CD4-positive, CD25-positive, alpha-beta regulatory T cell (primary cell): Measurements from ENCODE around the gene ZNF19. TPM values are rescaled to one million over a fixed set of nuclear protein-coding genes. Genes with fewer than 3 reads are reported as not detected.

ENCODE experiments used
- ATAC-seq, 2 donors: fragments of 150-1000 bp; cut with Tn5 transposase; one replicate each; pipeline ENCODE4 v1.10.0; 2021; ENCODE audit warnings: low read depth in 2 of 2, moderate number of reproducible peaks in 2 of 2, moderate library complexity in 1 of 2
- DNase-seq, 3 donors: peaks; one replicate each; pipeline versions ENCODE4 v3.0.0 to v3.0.0-alpha.2; 2012 to 2022; ENCODE audit warnings: mixed read lengths in 1 of 3
- H3K27ac ChIP-seq: one replicate; pipeline ENCODE4 v1.7.0; 2013; ENCODE audit warnings: mild to moderate bottlenecking, low read length; ENCODE audit not compliant: insufficient read depth, poor library complexity, severe bottlenecking
- H3K27me3 ChIP-seq: one replicate; pipeline ENCODE4 v1.7.0; 2013; ENCODE audit warnings: low read length; ENCODE audit not compliant: control insufficient read depth, insufficient read depth
- H3K36me3 ChIP-seq: one replicate; pipeline ENCODE4 v1.7.0; 2013; ENCODE audit warnings: mild to moderate bottlenecking, low read length, moderate library complexity; ENCODE audit not compliant: control insufficient read depth, insufficient read depth
- H3K4me1 ChIP-seq: 2 replicates; pipeline ENCODE4 v1.7.0; 2013; ENCODE audit warnings: mild to moderate bottlenecking, low read length; ENCODE audit not compliant: insufficient read depth, control insufficient read depth, poor library complexity, severe bottlenecking
- H3K4me3 ChIP-seq: one replicate; pipeline ENCODE4 v1.7.0; 2013; ENCODE audit warnings: low read depth, mild to moderate bottlenecking, low read length, moderate library complexity
- H3K9me3 ChIP-seq, 2 experiments: 1 replicate in 1 of 2; 2 replicates in 1 of 2; pipeline ENCODE4 v1.7.0; 2013; ENCODE audit warnings: low read length in 2 of 2, mild to moderate bottlenecking in 1 of 2, moderate library complexity in 1 of 2; ENCODE audit not compliant: control insufficient read depth in 2 of 2
- H3K27ac Mint-ChIP-seq, 3 donors: one replicate each; pipeline ENCODE4 v1.8.0; 2020 to 2022; ENCODE audit warnings: mild to moderate bottlenecking in 3 of 3, mixed read lengths in 3 of 3, moderate library complexity in 2 of 3
- H3K27me3 Mint-ChIP-seq: one replicate; pipeline ENCODE4 v1.8.0; 2022; ENCODE audit warnings: mild to moderate bottlenecking, mixed read lengths
- H3K36me3 Mint-ChIP-seq: one replicate; pipeline ENCODE4 v1.8.0; 2020; ENCODE audit warnings: mixed read lengths
- H3K4me1 Mint-ChIP-seq, 4 donors: one replicate each; pipeline ENCODE4 v1.8.0; 2020 to 2022; ENCODE audit warnings: mixed read lengths in 4 of 4, mild to moderate bottlenecking in 1 of 4
- H3K4me3 Mint-ChIP-seq, 4 donors: one replicate each; pipeline ENCODE4 v1.8.0; 2020 to 2022; ENCODE audit warnings: mild to moderate bottlenecking in 4 of 4, mixed read lengths in 4 of 4, moderate library complexity in 3 of 4
- H3K9me3 Mint-ChIP-seq, 7 donors: one replicate each; pipeline ENCODE4 v1.8.0; 2020 to 2022; ENCODE audit warnings: mixed read lengths in 7 of 7, mild to moderate bottlenecking in 3 of 7, moderate library complexity in 2 of 7
- polyA plus RNA-seq, 4 donors: library from polyadenylated mRNA; unstranded; fragments of 300-500 nt; fragmentation: Illumina TruSeq; gene quantifications; one replicate each; pipeline ENCODE4 v1.2.3, GENCODE V29; 2021
- total RNA-seq: library from RNA; stranded (reverse); gene quantifications from one replicate; pipeline ENCODE4 v1.2.3, GENCODE V29; 2022

The ZNF19 gene
- total and polyA plus RNA-seq, 5 donors from 2014 or later: 1.7 to 5.9 (median 2.8) TPM

DNA sequence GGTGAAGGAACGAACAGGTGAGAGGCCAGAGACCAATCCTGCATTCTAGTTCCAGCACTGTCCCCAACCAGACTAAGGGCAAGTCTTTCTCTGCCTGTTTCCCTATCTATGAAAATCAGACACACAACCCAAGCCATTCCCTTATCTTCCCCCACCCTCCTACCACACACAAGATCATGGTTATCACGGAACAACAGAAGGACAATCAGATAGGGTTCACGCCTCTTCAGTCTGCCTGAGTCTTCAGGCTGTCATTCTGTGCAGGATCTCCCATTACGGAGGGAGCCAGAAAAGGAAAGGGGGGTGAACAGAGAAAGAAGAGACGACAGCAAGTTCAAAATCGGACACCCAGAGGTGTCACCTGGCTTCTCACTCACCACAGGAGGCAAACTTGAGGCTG lies 58.4 kb downstream of the ZNF19 start:
- Histone ChIP-seq H3K36me3 (no peaks in the 10 kb centered on the region), H3K4me3 (no peak overlapping the region), H3K27me3 (peaks cover 11% of the 10 kb centered on the region), H3K4me1 (no peaks in the 10 kb centered on the region), H3K27ac (no peak overlapping the region), H3K9me3 (no peaks in the 10 kb centered on the region)
- Mint-ChIP-seq H3K36me3 (no peaks in the 10 kb centered on the region), H3K27ac (no peak overlapping the region), H3K4me3 (no peak overlapping the region), H3K9me3 (peaks cover 0 to 5% (median 0%) of the 10 kb centered on the region in 7 donors), H3K27me3 (peaks cover 30% of the 10 kb centered on the region), H3K4me1 (peaks cover 0 to 11% (median 2%) of the 10 kb centered on the region in 4 donors)
- DNase-seq (no peak), ATAC-seq (no peak)

DNA sequence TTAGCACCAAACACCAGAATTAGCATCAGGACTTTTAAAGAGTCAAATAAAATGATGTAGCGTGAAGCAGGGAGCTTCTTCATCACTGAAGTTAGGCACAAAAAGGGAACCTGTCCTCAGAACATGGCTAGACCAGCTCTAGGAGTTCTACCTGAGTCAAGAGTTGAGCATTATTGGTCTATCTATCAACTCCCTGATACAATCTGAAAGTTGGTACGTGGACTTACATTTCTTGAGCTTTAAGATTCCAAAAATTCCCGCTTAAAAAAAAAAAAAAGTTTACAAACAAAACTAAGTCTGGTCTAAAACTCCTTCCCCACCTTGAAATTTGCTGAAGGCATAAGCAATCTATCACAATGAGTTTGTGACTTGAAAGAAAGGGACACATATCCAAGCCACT lies 59.5 kb downstream of the ZNF19 start:
- H3K9me3 Mint-ChIP-seq: peaks cover 0 to 5% (median 0%) of the 10 kb centered on the region in 7 donors
- H3K4me1 Mint-ChIP-seq: peaks cover 0 to 16% (median 5%) of the 10 kb centered on the region in 4 donors
- no peaks in the 10 kb centered on the region for H3K36me3 Mint-ChIP-seq
- no peak for DNase-seq
- H3K27me3 ChIP-seq: peaks cover 11% of the 10 kb centered on the region
- no peaks in the 10 kb centered on the region for H3K4me1 ChIP-seq
- no peaks in the 10 kb centered on the region for H3K9me3 ChIP-seq
- no peak overlapping the region for H3K4me3 ChIP-seq
- no peak overlapping the region for H3K27ac Mint-ChIP-seq
- peaks cover 42% of the 10 kb centered on the region for H3K27me3 Mint-ChIP-seq
- no peak for ATAC-seq
- no peaks in the 10 kb centered on the region for H3K36me3 ChIP-seq
- no peak overlapping the region for H3K4me3 Mint-ChIP-seq
- no peak overlapping the region for H3K27ac ChIP-seq

DNA sequence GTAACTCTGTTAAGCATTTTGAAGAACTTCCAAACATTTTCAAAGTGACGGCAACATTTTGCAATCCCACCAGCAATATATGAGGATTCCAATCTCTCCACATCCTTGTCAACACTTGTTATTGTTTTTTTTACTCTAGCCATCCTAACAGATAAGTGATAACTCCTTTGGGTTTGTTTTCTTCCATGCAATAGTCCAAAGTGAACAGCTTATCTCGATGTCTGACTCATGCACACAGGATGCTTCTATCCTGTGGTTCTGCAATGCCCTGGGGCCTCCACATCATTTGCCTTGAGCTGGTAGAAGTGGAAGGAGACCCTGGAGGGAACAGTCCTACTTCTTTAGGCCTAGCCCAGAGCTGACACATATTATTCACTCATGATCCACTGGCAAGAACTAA lies 60.2 kb downstream of the ZNF19 start:
- no peak overlapping the region for H3K4me3 ChIP-seq
- H3K27ac Mint-ChIP-seq: no peak overlapping the region
- H3K27ac ChIP-seq: no peak overlapping the region
- H3K27me3 Mint-ChIP-seq: peaks cover 42% of the 10 kb centered on the region
- H3K9me3 Mint-ChIP-seq: peaks cover 0 to 5% (median 0%) of the 10 kb centered on the region in 7 donors
- H3K4me1 ChIP-seq: no peaks in the 10 kb centered on the region
- peaks cover 0 to 19% (median 5%) of the 10 kb centered on the region in 4 donors for H3K4me1 Mint-ChIP-seq
- ATAC-seq (no peak), DNase-seq (no peak)
- H3K36me3 Mint-ChIP-seq: no peaks in the 10 kb centered on the region
- no peak overlapping the region for H3K4me3 Mint-ChIP-seq
- no peaks in the 10 kb centered on the region for H3K9me3 ChIP-seq
- peaks cover 11% of the 10 kb centered on the region for H3K27me3 ChIP-seq
- H3K36me3 ChIP-seq: no peaks in the 10 kb centered on the region

DNA sequence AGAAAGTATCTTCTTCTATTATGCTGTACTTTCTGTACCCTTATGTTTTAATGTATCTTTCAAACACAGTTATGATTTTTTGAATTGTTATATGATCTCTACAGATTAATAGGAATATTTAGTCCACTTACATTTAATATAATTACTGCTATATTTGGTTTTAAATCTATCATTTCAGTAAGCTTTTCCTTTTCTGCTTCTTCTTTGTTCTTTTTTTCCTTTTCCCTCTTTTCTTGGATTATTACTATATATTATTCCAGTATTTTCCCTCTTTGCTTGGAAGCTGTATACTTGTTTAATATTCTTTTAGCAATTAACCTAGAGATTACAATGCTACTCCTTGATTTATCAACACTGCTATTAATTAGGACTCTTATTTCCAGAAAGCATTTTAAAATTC lies 60.7 kb downstream of the ZNF19 start:
- no peak overlapping the region for H3K27ac Mint-ChIP-seq
- Histone ChIP-seq H3K4me3 (no peak overlapping the region), H3K27ac (no peak overlapping the region), H3K9me3 (no peaks in the 10 kb centered on the region), H3K4me1 (no peaks in the 10 kb centered on the region), H3K27me3 (peaks cover 11% of the 10 kb centered on the region), H3K36me3 (no peaks in the 10 kb centered on the region)
- DNase-seq: no peak
- no peaks in the 10 kb centered on the region for H3K36me3 Mint-ChIP-seq
- peaks cover 0 to 19% (median 5%) of the 10 kb centered on the region in 4 donors for H3K4me1 Mint-ChIP-seq
- H3K4me3 Mint-ChIP-seq: no peak overlapping the region
- H3K27me3 Mint-ChIP-seq: peaks cover 42% of the 10 kb centered on the region
- no peak for ATAC-seq
- H3K9me3 Mint-ChIP-seq: peaks cover 0 to 5% (median 0%) of the 10 kb centered on the region in 7 donors

DNA sequence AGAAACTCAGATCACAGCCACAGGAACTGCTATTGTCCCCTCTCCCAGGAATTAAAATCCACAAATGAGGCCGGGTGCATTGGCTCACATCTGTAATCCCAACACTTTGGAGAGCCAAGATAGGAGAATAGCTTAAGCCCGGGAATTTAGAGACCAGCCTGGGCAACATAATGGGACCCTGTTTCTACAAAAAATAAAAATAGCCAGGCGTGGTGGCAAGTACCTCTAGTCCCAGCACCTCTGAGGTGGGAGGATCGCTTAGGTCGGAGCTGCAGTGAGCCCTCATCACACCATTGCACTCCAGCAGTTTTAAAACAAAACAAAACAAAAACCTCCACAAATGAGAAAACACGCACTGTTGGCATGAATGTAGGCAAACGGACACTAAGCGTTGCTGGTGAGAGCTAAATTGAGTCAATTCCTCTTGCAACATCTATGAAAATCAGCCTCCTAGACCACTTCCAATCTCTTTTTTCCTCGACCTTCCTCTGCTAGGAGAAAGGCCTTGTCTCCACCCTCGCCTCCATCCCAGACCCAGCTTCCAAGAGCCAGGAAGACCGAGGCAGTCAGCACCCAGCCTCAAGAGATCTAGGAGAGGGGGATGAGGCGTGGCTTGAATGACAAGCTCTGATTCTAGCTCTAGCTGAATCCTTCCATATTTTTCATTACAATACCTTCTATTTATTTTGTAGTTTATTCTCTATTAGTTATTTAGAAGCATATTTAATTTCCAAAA lies 62.1 kb downstream of the ZNF19 start:
- Mint-ChIP-seq H3K36me3 (no peaks in the 10 kb centered on the region), H3K27ac (peak overlapping the region in 1 of 3 donors; percentile 74), H3K9me3 (peaks cover 0 to 5% (median 0%) of the 10 kb centered on the region in 7 donors), H3K27me3 (peaks cover 42% of the 10 kb centered on the region), H3K4me1 (peaks cover 0 to 19% (median 5%) of the 10 kb centered on the region in 4 donors), H3K4me3 (peak overlapping the region in 1 of 4 donors; percentile 84)
- ATAC-seq (no peak), DNase-seq (no peak)
- no peak overlapping the region for H3K4me3 ChIP-seq
- H3K4me1 ChIP-seq: no peaks in the 10 kb centered on the region
- H3K9me3 ChIP-seq: no peaks in the 10 kb centered on the region
- no peaks in the 10 kb centered on the region for H3K36me3 ChIP-seq
- no peak overlapping the region for H3K27ac ChIP-seq
- H3K27me3 ChIP-seq: peaks cover 11% of the 10 kb centered on the region

DNA sequence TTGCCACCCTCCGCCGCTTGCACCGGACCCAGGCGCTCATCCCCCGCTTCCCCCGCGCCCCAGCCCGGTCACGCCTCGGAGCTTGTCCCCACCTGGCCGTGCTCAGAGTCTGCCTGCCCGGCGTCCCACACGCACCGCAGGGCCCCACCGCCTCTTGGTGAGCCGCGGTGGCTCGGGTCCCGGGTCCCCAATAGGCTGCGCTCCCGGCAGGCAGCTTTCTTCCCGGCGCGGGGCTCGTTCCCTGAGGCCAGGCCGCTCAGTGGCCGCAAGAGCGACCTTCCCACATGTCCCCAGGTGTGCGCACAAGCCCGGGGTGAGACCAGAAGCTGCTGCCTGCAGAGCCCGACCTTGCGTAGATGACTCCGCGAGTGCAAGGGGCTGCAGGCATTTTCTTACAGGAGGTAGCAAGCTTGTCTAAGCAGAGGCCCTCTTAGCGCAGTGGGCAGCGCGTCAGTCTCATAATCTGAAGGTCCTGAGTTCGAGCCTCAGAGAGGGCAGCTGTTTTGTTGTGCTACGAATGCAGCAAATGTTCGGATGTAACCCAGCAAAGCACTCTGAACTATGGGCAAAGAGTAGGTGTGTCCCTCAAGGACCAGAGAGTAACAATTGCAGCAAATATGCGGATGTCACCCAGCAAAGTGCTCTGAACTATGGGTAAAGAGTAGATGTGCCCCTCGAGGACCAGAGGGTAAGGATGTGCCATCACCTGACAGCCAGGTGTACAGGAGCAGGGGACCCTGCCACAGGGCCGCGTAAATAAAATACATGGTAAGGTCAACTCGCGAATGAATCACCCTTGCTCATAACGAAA lies 62.9 kb downstream of the ZNF19 start:
- H3K27me3 ChIP-seq: peaks cover 11% of the 10 kb centered on the region
- H3K27me3 Mint-ChIP-seq: peaks cover 42% of the 10 kb centered on the region
- no peak for ATAC-seq

DNA sequence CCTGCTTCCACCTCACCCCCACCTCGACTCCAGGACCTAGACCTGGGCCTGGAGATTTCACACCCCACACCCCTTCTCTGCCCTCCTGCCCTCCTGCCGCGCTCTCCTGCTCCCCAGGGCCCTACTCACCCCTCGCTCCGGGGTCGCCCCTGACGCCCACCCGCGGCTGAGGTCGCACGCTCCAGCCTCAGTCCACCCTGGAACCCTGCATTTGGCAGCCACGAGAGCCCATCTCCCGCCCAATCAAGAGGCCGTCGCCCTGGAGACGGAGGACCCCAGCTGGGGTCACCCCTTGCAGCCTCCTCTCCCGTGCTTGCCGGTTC lies 63.4 kb downstream of the ZNF19 start:
- Mint-ChIP-seq H3K36me3 (no peaks in the 10 kb centered on the region), H3K27me3 (peaks cover 42% of the 10 kb centered on the region), H3K27ac (no peak overlapping the region)

More for the DNA sequence above, 62.9 kb downstream of the ZNF19 start:
- no peaks in the 10 kb centered on the region for H3K4me1 ChIP-seq
- peak; percentile 8 to 20 (median 9) for DNase-seq
- no peak overlapping the region for H3K27ac ChIP-seq
- no peaks in the 10 kb centered on the region for H3K36me3 ChIP-seq
- Mint-ChIP-seq H3K36me3 (no peaks in the 10 kb centered on the region), H3K27ac (peak overlapping the region in 1 of 3 donors; percentile 74), H3K4me1 (peaks cover 0 to 19% (median 5%) of the 10 kb centered on the region in 4 donors), H3K9me3 (peaks cover 0 to 6% (median 0%) of the 10 kb centered on the region in 7 donors), H3K4me3 (peak overlapping the region in 2 of 4 donors; percentile 27 to 84)
- no peak overlapping the region for H3K4me3 ChIP-seq
- no peaks in the 10 kb centered on the region for H3K9me3 ChIP-seq

More for the DNA sequence above, 63.4 kb downstream of the ZNF19 start:
- Mint-ChIP-seq H3K9me3 (peaks cover 0 to 6% (median 0%) of the 10 kb centered on the region in 7 donors), H3K4me1 (peaks cover 0 to 19% (median 5%) of the 10 kb centered on the region in 4 donors), H3K4me3 (peak overlapping the region in 2 of 4 donors; percentile 27 to 84)
- no peaks in the 10 kb centered on the region for H3K36me3 ChIP-seq
- peaks cover 11% of the 10 kb centered on the region for H3K27me3 ChIP-seq
- H3K27ac ChIP-seq: no peak overlapping the region
- H3K4me1 ChIP-seq: no peaks in the 10 kb centered on the region
- H3K9me3 ChIP-seq: no peaks in the 10 kb centered on the region
- no peak overlapping the region for H3K4me3 ChIP-seq
- DNase-seq (no peak), ATAC-seq (no peak)
